ENCODE measurements around the gene NFIX. TPM values are rescaled to one million over a fixed set of nuclear protein-coding genes. Genes with fewer than 3 reads are reported as not detected.

The NFIX gene
- total and polyA plus RNA-seq, 2 of the 13 experiments (the other 11 are each of a cell fraction or from before 2014, with no cell fraction given), result 3.4 to 5.4 TPM

DNA sequence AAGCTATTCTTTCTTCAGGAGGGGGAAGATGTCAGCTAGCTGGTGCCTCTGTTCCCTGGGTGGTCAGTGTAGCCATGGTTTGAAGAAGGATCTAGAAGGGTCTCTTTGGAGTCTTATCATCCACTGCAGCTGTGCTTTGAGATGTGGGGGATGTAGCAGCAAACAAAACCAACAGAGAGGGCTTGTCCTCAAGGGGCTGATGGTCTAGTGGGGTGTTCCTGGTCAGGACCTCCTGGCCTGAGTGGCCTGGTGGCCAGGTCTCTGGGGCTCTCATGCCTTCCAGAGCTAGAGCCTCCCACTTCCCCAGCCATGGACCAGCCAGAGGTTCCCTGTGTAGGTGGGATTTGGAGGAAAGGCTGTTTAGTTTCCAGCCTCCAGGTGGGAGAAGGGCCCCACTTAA, 67.0 kb downstream of the NFIX start:
- Histone ChIP-seq H3K9ac (ENCODE audit: insufficient read depth, low read depth, low read length) (no peak overlapping the region), H3K4me3 (replicated peaks in 1 of 3; ENCODE audit: insufficient read depth in 1 of 3, low read depth in 2 of 3, low read length in 3 of 3) (no peak overlapping the region), H3K9me3 (ENCODE audit: low read length) (no peaks in the 10 kb centered on the region), H4K20me1 (ENCODE audit: insufficient read depth, low read length) (no peaks in the 10 kb centered on the region), H3K27me3 (ENCODE audit: control insufficient read depth in 1 of 2, insufficient read depth in 2 of 2, low read length in 2 of 2) (no peaks in the 10 kb centered on the region), H3K79me2 (ENCODE audit: insufficient read depth, low read length) (peaks cover 17% of the 10 kb centered on the region), H3K4me1 (ENCODE audit: insufficient read depth, low read length) (peaks cover 50% of the 10 kb centered on the region), H3K27ac (ENCODE audit: extremely low read length, insufficient read depth, low read length) (no peak overlapping the region), H3K4me2 (ENCODE audit: low read depth, low read length) (no peak overlapping the region), H2AFZ (ENCODE audit: low read length) (no peak overlapping the region), H3K36me3 (replicated peaks in 1 of 2; ENCODE audit: control insufficient read depth in 1 of 2, insufficient read depth in 2 of 2, low read length in 2 of 2) (peaks cover 0 to 3% of the 10 kb centered on the region in 2 experiments; a peak in 3 of 5 replicates)
- BruUV-seq (replicated peaks), result no TSS peak
- intact Hi-C loops (cut with micrococcal nuclease; ENCODE audit: unreplicated experiment) (loop anchor here (5.0 kb wide), 1 partner anchor 40 kb away; no protein-coding TSS in a partner anchor), in situ Hi-C loops (cut with HindIII; ENCODE audit: extremely low pct_ligation_motif_present, low pct_unique_long_range_greater_than_20kb) (loop anchor here (5.0 kb wide), 2 partner anchors 40 to 75 kb away; no protein-coding TSS in a partner anchor)
- TF ChIP-seq PHF20 (CRISPR knock-in tag; IDR thresholded peaks at IDR 0.05) (no peak), ZNF136 (CRISPR knock-in tag; IDR thresholded peaks at IDR 0.05; ENCODE audit: low read depth) (no peak), THYN1 (CRISPR knock-in tag; IDR thresholded peaks at IDR 0.05; ENCODE audit: borderline replicate concordance, low read depth) (no peak), TAF1 (CRISPR knock-in tag; IDR thresholded peaks at IDR 0.05) (no peak), ZNF121 (CRISPR knock-in tag; IDR thresholded peaks at IDR 0.05) (no peak), MXI1 (IDR thresholded peaks at IDR 0.05; ENCODE audit: borderline replicate concordance, low read depth, low read length) (no peak), HDAC1 (CRISPR knock-in tag; IDR thresholded peaks at IDR 0.05) (no peak), U2AF1 (optimal IDR thresholded peaks at IDR 0.05; ENCODE audit: low read depth, low read length) (no peak), ETV5 (CRISPR knock-in tag; IDR thresholded peaks at IDR 0.05; ENCODE audit: borderline replicate concordance) (no peak), ZNF33B (CRISPR knock-in tag; IDR thresholded peaks at IDR 0.05) (no peak)
- TF ChIP-seq, protein P1, sequence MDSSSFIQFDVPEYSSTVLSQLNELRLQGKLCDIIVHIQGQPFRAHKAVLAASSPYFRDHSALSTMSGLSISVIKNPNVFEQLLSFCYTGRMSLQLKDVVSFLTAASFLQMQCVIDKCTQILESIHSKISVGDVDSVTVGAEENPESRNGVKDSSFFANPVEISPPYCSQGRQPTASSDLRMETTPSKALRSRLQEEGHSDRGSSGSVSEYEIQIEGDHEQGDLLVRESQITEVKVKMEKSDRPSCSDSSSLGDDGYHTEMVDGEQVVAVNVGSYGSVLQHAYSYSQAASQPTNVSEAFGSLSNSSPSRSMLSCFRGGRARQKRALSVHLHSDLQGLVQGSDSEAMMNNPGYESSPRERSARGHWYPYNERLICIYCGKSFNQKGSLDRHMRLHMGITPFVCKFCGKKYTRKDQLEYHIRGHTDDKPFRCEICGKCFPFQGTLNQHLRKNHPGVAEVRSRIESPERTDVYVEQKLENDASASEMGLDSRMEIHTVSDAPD (CRISPR knock-in tag; IDR thresholded peaks at IDR 0.05), result no peak
- TF ChIP-seq, protein P2, sequence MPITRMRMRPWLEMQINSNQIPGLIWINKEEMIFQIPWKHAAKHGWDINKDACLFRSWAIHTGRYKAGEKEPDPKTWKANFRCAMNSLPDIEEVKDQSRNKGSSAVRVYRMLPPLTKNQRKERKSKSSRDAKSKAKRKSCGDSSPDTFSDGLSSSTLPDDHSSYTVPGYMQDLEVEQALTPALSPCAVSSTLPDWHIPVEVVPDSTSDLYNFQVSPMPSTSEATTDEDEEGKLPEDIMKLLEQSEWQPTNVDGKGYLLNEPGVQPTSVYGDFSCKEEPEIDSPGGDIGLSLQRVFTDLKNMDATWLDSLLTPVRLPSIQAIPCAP (CRISPR knock-in tag; IDR thresholded peaks at IDR 0.05; ENCODE audit: low read depth), result no peak
- TF ChIP-seq, protein P3, sequence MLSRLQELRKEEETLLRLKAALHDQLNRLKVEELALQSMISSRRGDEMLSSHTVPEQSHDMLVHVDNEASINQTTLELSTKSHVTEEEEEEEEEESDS (CRISPR knock-in tag; IDR thresholded peaks at IDR 0.05; ENCODE audit: borderline replicate concordance), result no peak
- TF ChIP-seq, protein P4, sequence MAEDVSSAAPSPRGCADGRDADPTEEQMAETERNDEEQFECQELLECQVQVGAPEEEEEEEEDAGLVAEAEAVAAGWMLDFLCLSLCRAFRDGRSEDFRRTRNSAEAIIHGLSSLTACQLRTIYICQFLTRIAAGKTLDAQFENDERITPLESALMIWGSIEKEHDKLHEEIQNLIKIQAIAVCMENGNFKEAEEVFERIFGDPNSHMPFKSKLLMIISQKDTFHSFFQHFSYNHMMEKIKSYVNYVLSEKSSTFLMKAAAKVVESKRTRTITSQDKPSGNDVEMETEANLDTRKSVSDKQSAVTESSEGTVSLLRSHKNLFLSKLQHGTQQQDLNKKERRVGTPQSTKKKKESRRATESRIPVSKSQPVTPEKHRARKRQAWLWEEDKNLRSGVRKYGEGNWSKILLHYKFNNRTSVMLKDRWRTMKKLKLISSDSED (CRISPR knock-in tag; IDR thresholded peaks at IDR 0.05), result no peak
- TF ChIP-seq, protein P5, sequence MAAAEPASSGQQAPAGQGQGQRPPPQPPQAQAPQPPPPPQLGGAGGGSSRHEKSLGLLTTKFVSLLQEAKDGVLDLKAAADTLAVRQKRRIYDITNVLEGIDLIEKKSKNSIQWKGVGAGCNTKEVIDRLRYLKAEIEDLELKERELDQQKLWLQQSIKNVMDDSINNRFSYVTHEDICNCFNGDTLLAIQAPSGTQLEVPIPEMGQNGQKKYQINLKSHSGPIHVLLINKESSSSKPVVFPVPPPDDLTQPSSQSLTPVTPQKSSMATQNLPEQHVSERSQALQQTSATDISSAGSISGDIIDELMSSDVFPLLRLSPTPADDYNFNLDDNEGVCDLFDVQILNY (CRISPR knock-in tag; conservative IDR thresholded peaks at IDR 0.05), result no peak
- FAIRE-seq (no peak), ATAC-seq (no peak), DNase-seq (ENCODE audit: low spot score) (no peak)
- POLR2A ChIA-PET, result interaction anchor here (2.5 to 5.4 kb wide), 5 partner anchors 19 to 85 kb away, joined by 15 to 128 read pairs (median 19); no protein-coding TSS in a partner anchor
- CTCF ChIA-PET (ENCODE audit: low intra/inter-chr PET ratio, low total read pairs), result interaction anchor here (3.1 to 3.3 kb wide), 2 partner anchors 28 to 78 kb away, joined by 29 to 42 read pairs; no protein-coding TSS in a partner anchor
